CMK (cell line): ENCODE measurements around the gene NXF3.
"Not testable (repeated sequence)": the region's sequence is repeated elsewhere in the genome, so short reads cannot be mapped to it uniquely, and the experiment has no call there.

Source experiments
- DNase-seq: peaks from one replicate; pipeline ENCODE4 v3.0.0-alpha.2; 2010; ENCODE audit warnings: low read depth

Gene NXF3

DNA sequence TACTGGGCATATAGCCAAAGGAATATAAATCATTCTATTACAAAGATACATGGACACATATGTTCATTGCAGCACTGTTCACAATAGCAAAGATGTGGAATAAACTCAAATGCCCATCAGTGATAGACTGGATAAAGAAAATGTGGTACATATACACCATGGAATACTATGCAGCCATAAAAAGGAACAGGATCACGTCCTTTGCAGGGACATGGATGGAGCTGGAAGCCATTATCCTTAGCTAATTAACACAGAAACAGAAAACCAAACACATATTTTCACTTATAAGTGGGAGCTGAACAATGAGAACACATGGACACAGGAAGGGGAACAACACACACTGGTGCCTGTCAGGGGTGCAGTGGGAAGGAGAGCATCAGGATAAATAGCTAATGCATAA lies 59.6 kb downstream of the NXF3 start:
- DNase-seq: not testable (repeated sequence)
